ENCODE results near the gene SIRT2. TPM values are rescaled to one million over a fixed set of nuclear protein-coding genes. Genes with fewer than 3 reads are reported as not detected.
A peak's percentile ranks its signal among the peaks of the same experiment; 100 is the strongest.

SIRT2 gene
- total and polyA plus RNA-seq, 2 of the 8 experiments (the other 6 are each of a cell fraction or from before 2014, with no cell fraction given) = 6.5 to 10.0 TPM

- TF ChIP-seq KDM4A (IDR thresholded peaks at IDR 0.05; ENCODE audit: low read depth, low read length, severe bottlenecking) = peak; percentile 53
- no peak for TF ChIP-seq RNF2 (IDR thresholded peaks at IDR 0.05; ENCODE audit: borderline replicate concordance, low read depth, low read length, missing control alignments, poor library complexity, severe bottlenecking)
- no peak for TF ChIP-seq SP2 (IDR thresholded peaks at IDR 0.05; ENCODE audit: low read length)
- TF ChIP-seq JUN (IDR thresholded peaks at IDR 0.05; ENCODE audit: low read depth, low read length) = no peak
- TF ChIP-seq EGR1 (IDR thresholded peaks at IDR 0.05; ENCODE audit: borderline replicate concordance, low read depth, low read length) = no peak
- TF ChIP-seq BRCA1 (IDR thresholded peaks at IDR 0.05; ENCODE audit: low read depth, low read length) = no peak
- peak; percentile 64; the same call in 1 of the 2 replicates for TF ChIP-seq POLR2AphosphoS5 (IDR thresholded peaks at IDR 0.05; ENCODE audit: low read depth, low read length)
- TF ChIP-seq TBP (IDR thresholded peaks at IDR 0.05; ENCODE audit: low read depth, low read length) = no peak
- TF ChIP-seq CTBP2 (IDR thresholded peaks at IDR 0.05; ENCODE audit: borderline replicate concordance, insufficient read depth, insufficient read length, low read length) = no peak
- no peak; the same call in 1 of the 2 replicates for TF ChIP-seq E2F6 (IDR thresholded peaks at IDR 0.05)
- no peak for TF ChIP-seq SIRT6 (IDR thresholded peaks at IDR 0.05; ENCODE audit: low read length)
- no peak for TF ChIP-seq CEBPB (IDR thresholded peaks at IDR 0.05; ENCODE audit: low read depth, low read length)
- TF ChIP-seq ASH2L (IDR thresholded peaks at IDR 0.05; ENCODE audit: low read length) = no peak
- no peak for TF ChIP-seq SP4 (IDR thresholded peaks at IDR 0.05; ENCODE audit: low read length)
- TF ChIP-seq BACH1 (IDR thresholded peaks at IDR 0.05; ENCODE audit: low read length) = no peak
- no peak for TF ChIP-seq ATF3 (IDR thresholded peaks at IDR 0.05; ENCODE audit: insufficient read depth, low read depth, low read length)
- no peak for TF ChIP-seq SAP30 (IDR thresholded peaks at IDR 0.05; ENCODE audit: insufficient read depth, insufficient replicate concordance, low read length)
- TF ChIP-seq PHF8 (conservative IDR thresholded peaks at IDR 0.05; ENCODE audit: low read depth, low read length) = peak; percentile 61
- no peak for TF ChIP-seq CTCF (IDR thresholded peaks at IDR 0.05; ENCODE audit: control extremely low read depth in 1 of 3, insufficient read depth in 1 of 3, low read depth in 1 of 3, low read length in 3 of 3)
- TF ChIP-seq BCL11A (IDR thresholded peaks at IDR 0.05; ENCODE audit: low read depth in 2 of 2, low read length in 2 of 2) = no peak
- TF ChIP-seq TAF1 (IDR thresholded peaks at IDR 0.05; ENCODE audit: low read depth, low read length) = peak; percentile 35; the same call in 1 of the 2 replicates
Measured at GRCh38 chr19:38852231-38853044, 47.0 kb downstream of the SIRT2 start (continued).

Data from H1 (cell line).